ENCODE measurements around the gene CROCC2. TPM values are rescaled to one million over a fixed set of nuclear protein-coding genes. Genes with fewer than 3 reads are reported as not detected.
A peak's percentile ranks its signal among the peaks of the same experiment; 100 is the strongest.

The CROCC2 gene
- total and polyA plus RNA-seq, 8 donors = 0.03 to 4.9 TPM; not detected in 6

DNA sequence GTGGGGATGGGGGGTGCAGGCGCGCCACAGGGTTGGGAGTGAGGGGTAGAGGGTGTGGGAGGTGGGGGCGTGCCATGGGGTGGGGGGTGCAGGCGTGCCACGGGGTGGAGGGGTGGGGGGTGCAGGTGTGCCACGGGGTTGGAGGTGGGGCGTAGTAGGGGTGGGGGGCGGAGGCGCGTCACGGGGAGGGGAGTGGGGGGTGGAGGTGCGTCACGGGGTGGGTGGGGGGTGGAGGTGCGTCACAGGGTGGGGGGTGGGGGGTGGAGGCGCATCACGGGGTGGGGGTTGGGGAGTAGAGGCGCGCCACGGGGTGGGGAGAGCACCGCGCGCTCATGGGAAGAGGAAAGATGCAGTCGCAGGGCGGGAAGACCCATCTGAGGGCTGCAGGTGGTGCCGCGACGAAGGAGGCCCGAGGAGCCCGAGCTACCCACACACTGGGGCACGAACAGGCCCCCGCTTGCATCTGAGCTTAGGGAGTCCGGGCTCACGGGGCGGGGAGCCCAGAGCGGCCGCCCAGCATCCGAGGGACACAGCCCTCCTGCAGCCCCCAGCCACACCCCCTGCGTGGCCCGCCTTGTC is 129.8 kb downstream of the CROCC2 start:
- TF ChIP-seq POLR2AphosphoS5 (IDR thresholded peaks at IDR 0.05) = no peak
- no peak for TF ChIP-seq POLR2A (IDR thresholded peaks at IDR 0.05)
- TF ChIP-seq EP300 (IDR thresholded peaks at IDR 0.05) = no peak
- peak overlapping the region; percentile 35 to 53 (median 46) for H3K4me3 ChIP-seq
- DNase-seq = no peak
- peaks cover 0 to 60% (median 31%) of the 10 kb centered on the region in 4 donors for H3K36me3 ChIP-seq
- WGBS, 5 donors = 4 to 20% (median 10%) methylated on average over 18 to 35 of the region's 39 CpGs
- peaks cover 0 to 14% (median 0%) of the 10 kb centered on the region in 3 donors for H3K27me3 ChIP-seq
- peak overlapping the region in 2 of 5 donors; percentile 16 to 18 for H3K27ac ChIP-seq
- intact Hi-C loops (cut with DNase I; ENCODE audit: low total_unique reads) = no loop called here
- H3K9me3 ChIP-seq = no peaks in the 10 kb centered on the region
- peaks cover 9 to 19% (median 13%) of the 10 kb centered on the region in 4 donors for H3K4me1 ChIP-seq

GRCh38 chr2:241036397-241036963 is 130.3 kb downstream of the CROCC2 start:
- peak overlapping the region; percentile 35 to 53 (median 46) for H3K4me3 ChIP-seq
- DNase-seq = peak; percentile 62 to 64
- H3K27ac ChIP-seq = peak overlapping the region in 3 of 5 donors; percentile 14 to 18 (median 16)
- WGBS, 5 donors = 15 to 35% (median 16%) methylated on average over 23 to 36 of the region's 36 CpGs
- TF ChIP-seq CTCF (IDR thresholded peaks at IDR 0.05) (no peak), POLR2A (IDR thresholded peaks at IDR 0.05) (no peak), POLR2AphosphoS5 (IDR thresholded peaks at IDR 0.05) (no peak), EP300 (IDR thresholded peaks at IDR 0.05) (no peak)
- peaks cover 0 to 14% (median 0%) of the 10 kb centered on the region in 3 donors for H3K27me3 ChIP-seq
- H3K4me1 ChIP-seq = peaks cover 9 to 19% (median 13%) of the 10 kb centered on the region in 4 donors
- H3K36me3 ChIP-seq = peaks cover 0 to 58% (median 29%) of the 10 kb centered on the region in 4 donors
- no peaks in the 10 kb centered on the region for H3K9me3 ChIP-seq
- intact Hi-C loops (cut with DNase I; ENCODE audit: low total_unique reads) = no loop called here

- WGBS, 5 donors = 58 to 72% (median 60%) methylated on average over 13 to 18 of the region's 18 CpGs
- Histone ChIP-seq H3K36me3 (peaks cover 0 to 58% (median 26%) of the 10 kb centered on the region in 4 donors), H3K27me3 (peaks cover 0 to 14% (median 0%) of the 10 kb centered on the region in 3 donors), H3K4me1 (peaks cover 9 to 19% (median 13%) of the 10 kb centered on the region in 4 donors), H3K27ac (peak overlapping the region in 2 of 5 donors; percentile 14 to 18), H3K9me3 (no peaks in the 10 kb centered on the region), H3K4me3 (peak overlapping the region; percentile 35 to 53 (median 46))
- DNase-seq = no peak
- intact Hi-C loops (cut with DNase I; ENCODE audit: low total_unique reads) = no loop called here
- TF ChIP-seq EP300 (IDR thresholded peaks at IDR 0.05) = no peak
Measured at GRCh38 chr2:241036964-241037421, 130.9 kb downstream of the CROCC2 start.

- no peak overlapping the region for H3K27ac ChIP-seq
- 90 to 96% (median 95%) methylated on average over 9 of the region's 9 CpGs for WGBS, 5 donors
- H3K4me1 ChIP-seq = peaks cover 9 to 19% (median 13%) of the 10 kb centered on the region in 4 donors
- H3K36me3 ChIP-seq = peaks cover 0 to 60% (median 26%) of the 10 kb centered on the region in 4 donors
- intact Hi-C loops (cut with DNase I; ENCODE audit: low total_unique reads) = no loop called here
- peak overlapping the region in 1 of 4 donors; percentile 53 for H3K4me3 ChIP-seq
- TF ChIP-seq POLR2AphosphoS5 (IDR thresholded peaks at IDR 0.05) (no peak), POLR2A (IDR thresholded peaks at IDR 0.05) (no peak), EP300 (IDR thresholded peaks at IDR 0.05) (no peak), CTCF (IDR thresholded peaks at IDR 0.05) (no peak)
- H3K27me3 ChIP-seq = peaks cover 0 to 14% (median 0%) of the 10 kb centered on the region in 3 donors
- DNase-seq = no peak
- H3K9me3 ChIP-seq = no peaks in the 10 kb centered on the region
Measured at GRCh38 chr2:241037498-241037897, 131.4 kb downstream of the CROCC2 start.

GRCh38 chr2:241038374-241039180 is 132.4 kb downstream of the CROCC2 start:
- Histone ChIP-seq H3K36me3 (peaks cover 0 to 62% (median 22%) of the 10 kb centered on the region in 4 donors), H3K27me3 (peaks cover 0 to 14% (median 0%) of the 10 kb centered on the region in 3 donors), H3K4me1 (peaks cover 9 to 19% (median 13%) of the 10 kb centered on the region in 4 donors), H3K4me3 (no peak overlapping the region), H3K27ac (no peak overlapping the region), H3K9me3 (no peaks in the 10 kb centered on the region)
- TF ChIP-seq POLR2A (IDR thresholded peaks at IDR 0.05) (no peak), EP300 (IDR thresholded peaks at IDR 0.05) (no peak), POLR2AphosphoS5 (IDR thresholded peaks at IDR 0.05) (no peak), CTCF (IDR thresholded peaks at IDR 0.05) (no peak)
- intact Hi-C loops (cut with DNase I; ENCODE audit: low total_unique reads) = no loop called here
- no peak for DNase-seq
- 92 to 93% (median 92%) methylated on average over 16 to 20 of the region's 20 CpGs for WGBS, 5 donors
